MM.1S (cell line): Measurements from ENCODE around the gene WDR26.

ENCODE experiments used
- EZH2 ChIP-seq: fragments of 300-600 bp; sonication (generic); optimal IDR thresholded peaks from 2 replicates; pipeline ENCODE3; 2017; ENCODE audit warnings: low read depth, mild to moderate bottlenecking, antibody characterized with exemption, low read length, mixed read lengths
- EZH2phosphoT487 ChIP-seq: fragments of 300-600 bp; sonication (generic); IDR thresholded peaks from 2 replicates; pipeline ENCODE4 v1.6.1; 2018; ENCODE audit warnings: antibody characterized with exemption, low read length
- TF ChIP-seq, protein P1 (sequence below): fragments of 300-600 bp; sonication (generic); IDR thresholded peaks from 2 replicates; pipeline ENCODE4 v1.5.1; 2016; ENCODE audit warnings: antibody characterized with exemption, low read length, mixed read lengths

DNA sequence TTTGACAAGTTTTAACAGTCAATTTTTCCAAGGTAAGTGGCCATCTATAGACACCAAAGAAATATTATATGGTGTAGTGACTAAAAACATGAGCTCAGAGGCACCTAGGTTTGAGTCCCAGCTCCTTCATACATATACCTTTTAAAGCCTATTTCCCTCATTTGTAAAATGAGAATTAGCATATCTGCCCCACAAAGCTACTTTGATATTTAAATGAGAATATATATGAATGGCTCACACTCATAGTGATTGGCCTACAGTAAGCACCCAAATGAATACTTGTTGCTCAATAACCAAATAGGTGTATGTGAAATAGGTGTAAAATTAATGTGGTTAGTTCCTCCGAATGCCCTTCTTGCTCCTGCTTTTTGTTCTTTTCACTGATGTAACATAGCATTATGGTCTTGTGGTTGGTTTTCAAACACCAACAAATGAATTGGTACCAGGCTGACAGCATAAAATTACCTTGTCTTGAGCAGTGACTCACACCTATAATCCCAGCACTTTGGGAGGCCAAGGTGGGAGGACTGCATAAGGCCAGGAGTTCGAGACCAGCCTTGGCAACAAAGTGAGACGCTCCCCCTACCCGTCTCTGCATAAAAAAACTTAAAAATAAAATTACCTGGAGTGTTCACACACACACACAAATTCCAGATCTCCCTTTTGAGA lies 52.6 kb downstream of the WDR26 start:
- TF ChIP-seq, protein P1, sequence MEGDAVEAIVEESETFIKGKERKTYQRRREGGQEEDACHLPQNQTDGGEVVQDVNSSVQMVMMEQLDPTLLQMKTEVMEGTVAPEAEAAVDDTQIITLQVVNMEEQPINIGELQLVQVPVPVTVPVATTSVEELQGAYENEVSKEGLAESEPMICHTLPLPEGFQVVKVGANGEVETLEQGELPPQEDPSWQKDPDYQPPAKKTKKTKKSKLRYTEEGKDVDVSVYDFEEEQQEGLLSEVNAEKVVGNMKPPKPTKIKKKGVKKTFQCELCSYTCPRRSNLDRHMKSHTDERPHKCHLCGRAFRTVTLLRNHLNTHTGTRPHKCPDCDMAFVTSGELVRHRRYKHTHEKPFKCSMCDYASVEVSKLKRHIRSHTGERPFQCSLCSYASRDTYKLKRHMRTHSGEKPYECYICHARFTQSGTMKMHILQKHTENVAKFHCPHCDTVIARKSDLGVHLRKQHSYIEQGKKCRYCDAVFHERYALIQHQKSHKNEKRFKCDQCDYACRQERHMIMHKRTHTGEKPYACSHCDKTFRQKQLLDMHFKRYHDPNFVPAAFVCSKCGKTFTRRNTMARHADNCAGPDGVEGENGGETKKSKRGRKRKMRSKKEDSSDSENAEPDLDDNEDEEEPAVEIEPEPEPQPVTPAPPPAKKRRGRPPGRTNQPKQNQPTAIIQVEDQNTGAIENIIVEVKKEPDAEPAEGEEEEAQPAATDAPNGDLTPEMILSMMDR, result no peak
- no peak for TF ChIP-seq EZH2phosphoT487
- no peak for TF ChIP-seq EZH2
